ENCODE results near the gene CDC34.
"Not testable (repeated sequence)": the region's sequence is repeated elsewhere in the genome, so short reads cannot be mapped to it uniquely, and the experiment has no call there.

The CDC34 gene

GRCh38 chr19:573519-573825, 41.9 kb downstream of the CDC34 start:
- DNase-seq (ENCODE audit: low read depth): no peak

DNA sequence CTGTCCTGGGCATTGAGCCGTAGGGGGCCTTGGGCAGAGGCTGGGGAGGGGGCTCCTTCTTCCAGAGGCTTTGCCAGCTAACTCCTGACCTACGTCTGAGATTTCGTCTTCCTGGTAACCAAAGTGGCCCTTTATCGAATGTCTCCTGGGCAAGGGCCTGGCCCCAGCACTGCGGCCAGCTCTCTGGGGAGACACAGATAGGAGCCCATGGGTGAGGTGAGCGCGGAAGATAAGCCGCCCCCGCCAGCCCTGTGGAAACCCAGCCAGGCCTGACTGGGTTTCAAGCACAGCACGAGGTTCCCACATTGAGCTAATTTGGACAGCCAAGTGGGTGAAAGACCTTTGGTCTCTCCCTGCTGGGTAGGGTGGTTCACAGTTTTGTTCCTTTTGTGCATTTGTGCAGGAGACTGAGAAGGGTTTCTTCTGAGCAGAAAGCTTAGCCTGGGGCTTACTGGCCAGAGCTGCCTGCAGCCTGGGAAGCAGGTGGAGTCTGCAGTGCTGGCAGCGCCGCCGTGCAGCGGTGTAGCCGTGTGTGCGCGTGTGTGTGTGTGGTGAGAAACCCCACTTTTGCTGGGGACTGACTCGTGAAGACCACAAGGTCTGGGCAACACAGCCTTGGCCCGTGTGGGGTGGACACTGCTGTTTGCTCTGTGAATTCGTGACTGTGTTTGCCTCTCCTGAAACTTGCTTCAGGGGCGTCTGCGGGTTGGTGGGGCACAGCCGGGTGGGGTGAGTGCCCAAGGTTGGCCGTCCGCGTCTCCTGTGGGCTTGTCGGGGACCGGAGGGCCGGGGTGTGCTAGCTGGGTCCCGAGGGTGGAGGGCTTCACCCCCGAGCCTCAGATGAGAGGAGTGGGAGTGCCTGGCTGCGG, 43.3 kb downstream of the CDC34 start:
- DNase-seq (ENCODE audit: low read depth): peak; percentile 61

- DNase-seq (ENCODE audit: low read depth): peak; percentile 48
Observed at GRCh38 chr19:575527-576506, 44.3 kb downstream of the CDC34 start.

GRCh38 chr19:576768-577438, 45.3 kb downstream of the CDC34 start:
- no peak for DNase-seq (ENCODE audit: low read depth)

GRCh38 chr19:577439-578392, 46.2 kb downstream of the CDC34 start:
- no peak for DNase-seq (ENCODE audit: low read depth)

DNA sequence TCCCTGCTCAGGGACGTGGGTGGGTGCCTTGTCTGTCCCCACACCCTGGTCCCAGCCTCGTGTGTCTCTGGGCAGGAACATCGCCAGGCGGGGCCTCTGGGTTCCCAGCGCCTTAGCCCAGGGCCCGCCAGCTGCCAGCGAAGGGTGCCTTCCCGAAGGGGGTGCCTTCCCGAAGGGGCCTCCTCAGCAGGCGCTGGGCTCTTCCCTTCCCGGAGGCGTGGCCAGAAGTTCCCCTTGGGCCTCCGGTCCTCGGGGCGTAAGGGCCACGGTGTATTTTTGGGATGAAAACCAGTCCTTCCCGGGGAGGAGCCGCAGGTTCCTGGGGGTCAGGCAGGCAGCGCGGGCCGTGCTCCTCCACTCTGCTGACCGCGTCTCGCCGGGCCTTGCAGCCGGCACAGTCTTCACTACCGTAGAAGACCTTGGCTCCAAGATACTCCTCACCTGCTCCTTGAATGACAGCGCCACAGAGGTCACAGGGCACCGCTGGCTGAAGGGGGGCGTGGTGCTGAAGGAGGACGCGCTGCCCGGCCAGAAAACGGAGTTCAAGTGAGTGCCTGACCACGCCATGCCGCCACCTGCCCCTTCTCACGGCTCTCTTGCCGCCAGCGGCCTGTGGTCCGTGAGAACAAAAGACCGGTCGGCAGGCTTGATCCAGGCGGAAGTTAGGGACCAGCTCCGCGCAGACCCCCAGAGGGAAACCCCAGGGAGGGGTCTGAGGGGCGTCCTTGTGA, 47.7 kb downstream of the CDC34 start:
- no peak for DNase-seq (ENCODE audit: low read depth)

GRCh38 chr19:579842-580155, 48.2 kb downstream of the CDC34 start:
- no peak for DNase-seq (ENCODE audit: low read depth)

- DNase-seq (ENCODE audit: low read depth): no peak
Observed at GRCh38 chr19:580274-580835, 48.8 kb downstream of the CDC34 start.

DNA sequence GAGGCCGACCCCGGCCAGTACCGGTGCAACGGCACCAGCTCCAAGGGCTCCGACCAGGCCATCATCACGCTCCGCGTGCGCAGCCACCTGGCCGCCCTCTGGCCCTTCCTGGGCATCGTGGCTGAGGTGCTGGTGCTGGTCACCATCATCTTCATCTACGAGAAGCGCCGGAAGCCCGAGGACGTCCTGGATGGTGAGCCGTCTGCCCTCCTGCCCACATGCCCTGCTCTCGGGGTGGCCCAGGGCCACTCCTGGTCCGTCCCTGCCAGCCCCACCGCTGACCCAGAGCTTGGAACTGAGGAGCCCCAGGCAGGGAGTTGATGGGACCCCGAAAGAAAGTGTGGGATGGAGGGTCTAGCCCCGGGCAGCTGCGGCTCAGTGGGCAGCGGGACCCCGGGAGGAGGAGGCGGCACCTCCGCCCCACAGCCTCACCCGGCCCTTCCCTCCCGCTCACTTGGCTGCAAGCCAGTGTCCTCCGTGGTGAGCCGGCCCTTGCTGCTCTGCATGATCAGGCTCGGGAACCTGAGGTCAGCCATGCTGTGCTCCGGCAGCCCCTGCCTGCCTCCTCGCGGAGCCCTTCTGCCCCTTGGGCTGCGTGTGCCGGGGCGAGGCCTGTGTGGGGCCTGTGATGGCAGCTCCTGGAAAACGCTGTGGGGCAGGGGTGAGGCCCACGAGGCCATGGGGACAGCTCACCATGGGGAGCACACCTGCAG, 50.0 kb downstream of the CDC34 start:
- no peak for DNase-seq (ENCODE audit: low read depth)

DNA sequence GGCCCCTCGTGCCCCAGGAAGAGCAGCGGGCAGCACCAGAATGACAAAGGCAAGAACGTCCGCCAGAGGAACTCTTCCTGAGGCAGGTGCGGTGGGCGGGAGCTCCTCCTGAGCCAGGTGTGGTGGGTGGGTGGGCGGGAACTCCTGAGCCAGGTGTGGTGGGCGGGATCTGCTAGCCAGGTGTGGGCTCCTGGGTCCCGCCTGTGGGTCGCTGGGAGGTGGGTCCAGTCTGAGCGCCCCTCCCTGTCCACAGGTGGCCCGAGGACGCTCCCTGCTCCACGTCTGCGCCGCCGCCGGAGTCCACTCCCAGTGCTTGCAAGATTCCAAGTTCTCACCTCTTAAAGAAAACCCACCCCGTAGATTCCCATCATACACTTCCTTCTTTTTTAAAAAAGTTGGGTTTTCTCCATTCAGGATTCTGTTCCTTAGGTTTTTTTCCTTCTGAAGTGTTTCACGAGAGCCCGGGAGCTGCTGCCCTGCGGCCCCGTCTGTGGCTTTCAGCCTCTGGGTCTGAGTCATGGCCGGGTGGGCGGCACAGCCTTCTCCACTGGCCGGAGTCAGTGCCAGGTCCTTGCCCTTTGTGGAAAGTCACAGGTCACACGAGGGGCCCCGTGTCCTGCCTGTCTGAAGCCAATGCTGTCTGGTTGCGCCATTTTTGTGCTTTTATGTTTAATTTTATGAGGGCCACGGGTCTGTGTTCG, 51.1 kb downstream of the CDC34 start:
- DNase-seq (ENCODE audit: low read depth): peak; percentile 44

- DNase-seq (ENCODE audit: low read depth): no peak
Observed at GRCh38 chr19:583198-583967, 51.8 kb downstream of the CDC34 start.

DNA sequence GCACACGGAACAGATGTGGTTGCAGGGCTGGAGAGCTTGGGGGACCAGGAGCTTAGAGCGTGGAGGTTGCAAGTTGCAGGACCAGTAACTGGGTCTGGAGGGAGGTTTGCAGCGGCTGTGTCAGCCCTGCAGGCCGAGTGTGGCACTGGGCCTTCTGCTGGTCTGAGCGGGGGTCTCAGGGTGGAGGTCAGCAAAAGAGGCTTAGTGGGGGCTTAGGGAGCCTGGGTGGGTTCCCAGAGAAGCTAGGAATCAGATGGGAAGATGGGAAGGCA, 52.3 kb downstream of the CDC34 start:
- DNase-seq (ENCODE audit: low read depth): no peak

DNA sequence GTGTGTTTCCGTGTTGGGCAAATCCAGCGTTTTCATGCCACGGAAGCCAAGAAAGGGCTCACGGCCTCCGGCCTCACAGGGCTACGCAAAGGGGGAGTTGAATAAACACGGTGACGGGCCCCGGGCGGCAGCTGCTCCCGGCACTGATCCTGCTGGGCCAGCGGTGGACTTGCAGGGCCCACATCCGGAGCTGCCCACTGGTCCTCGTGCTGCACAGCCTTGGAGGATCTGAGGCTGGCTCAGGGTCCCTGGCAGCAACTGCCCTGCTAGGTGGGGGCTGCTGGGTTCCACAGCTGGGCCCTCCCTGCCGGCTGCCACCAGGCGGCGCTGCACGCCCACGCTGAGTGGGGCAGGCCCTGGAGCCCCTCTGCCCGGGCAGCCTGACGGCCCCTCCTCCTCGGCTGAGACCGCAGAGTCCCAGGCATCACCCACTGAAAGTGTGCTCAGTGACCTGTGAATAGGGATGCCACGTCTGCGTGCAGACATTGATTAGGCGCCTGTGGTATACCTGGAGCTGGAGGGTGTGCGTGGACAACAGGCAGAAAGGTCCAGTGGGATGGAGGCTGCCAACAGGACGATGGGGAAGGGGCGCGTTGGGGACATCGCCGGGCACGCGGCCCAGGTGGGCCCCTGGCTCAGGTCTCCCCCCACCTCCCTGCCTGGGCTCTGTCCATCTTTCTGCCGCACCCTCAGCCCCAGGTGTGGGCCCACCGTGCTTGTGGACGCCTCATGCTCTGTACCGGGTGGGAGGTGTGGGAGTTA, 52.9 kb downstream of the CDC34 start:
- DNase-seq (ENCODE audit: low read depth): no peak

- not testable (repeated sequence) for DNase-seq (ENCODE audit: low read depth)
Observed at GRCh38 chr19:585146-585545, 53.6 kb downstream of the CDC34 start.

DNA sequence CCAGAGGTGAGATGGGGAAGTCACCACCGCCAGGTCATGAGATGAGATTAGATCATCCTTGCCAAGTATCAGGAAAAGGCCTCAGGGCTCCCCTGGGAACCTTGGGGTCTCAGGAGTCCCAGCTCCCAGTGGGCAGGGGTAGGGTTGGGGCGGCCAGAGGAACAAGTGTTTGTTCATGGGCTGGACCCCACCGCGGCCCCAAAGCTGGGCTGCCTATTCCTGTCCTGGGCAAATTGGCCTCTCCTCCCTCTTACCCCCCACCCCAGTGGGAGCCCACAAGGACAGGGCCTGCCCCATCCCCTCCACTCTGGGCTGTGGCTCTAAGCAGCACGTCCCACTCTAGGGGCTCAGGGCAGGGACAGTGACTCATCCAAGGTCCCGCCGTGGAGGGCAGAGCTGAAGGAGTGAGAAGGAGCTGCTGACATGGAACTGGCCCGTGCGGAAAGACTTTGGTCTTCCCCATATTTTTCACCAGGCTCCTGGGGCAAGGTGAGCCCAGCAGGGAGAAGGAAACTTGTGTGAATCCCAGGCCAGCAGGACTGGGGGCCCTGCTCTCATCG, 54.1 kb downstream of the CDC34 start:
- DNase-seq (ENCODE audit: low read depth): no peak

DNA sequence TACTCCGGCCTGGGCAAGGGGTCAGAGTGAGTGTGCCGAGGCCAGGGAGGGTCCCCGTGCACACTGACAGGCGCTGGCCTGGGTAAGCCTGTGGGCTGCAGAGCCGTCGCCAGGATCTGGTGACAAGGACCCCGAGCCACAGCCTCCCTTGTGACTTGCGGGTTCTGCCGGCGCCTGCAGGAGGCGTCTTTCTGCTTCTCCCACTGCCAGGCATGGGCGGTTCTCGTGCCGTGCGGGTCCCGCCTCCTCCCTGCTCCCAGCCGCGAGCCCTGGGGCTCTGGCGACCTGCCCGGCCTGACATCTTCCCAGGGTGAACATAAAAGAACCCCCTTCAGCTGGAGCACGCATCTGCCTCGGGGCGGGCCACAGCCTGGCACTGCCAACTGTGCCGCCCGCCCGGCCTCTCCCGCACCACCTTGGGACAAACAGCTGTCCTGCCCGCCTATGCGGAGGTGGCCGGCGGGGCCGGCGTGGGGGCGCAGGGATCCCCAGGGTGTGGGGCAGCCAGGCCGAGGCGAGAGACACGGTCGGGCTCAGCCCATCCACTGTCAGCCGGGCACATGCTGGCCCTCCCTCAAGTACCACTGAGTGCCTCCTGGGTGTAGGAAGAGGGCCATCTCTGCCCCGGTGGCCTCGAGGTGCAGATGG, 56.7 kb downstream of the CDC34 start:
- DNase-seq (ENCODE audit: low read depth): peak; percentile 76
